ENCODE results near the gene IQSEC3. TPM values are rescaled to one million over a fixed set of nuclear protein-coding genes. Genes with fewer than 3 reads are reported as not detected.

Gene IQSEC3
- total and polyA plus RNA-seq, 2 of the 13 experiments (the other 11 are each of a cell fraction or from before 2014, with no cell fraction given): not detected

GRCh38 chr12:188910-189621, 122.5 kb downstream of the IQSEC3 start (continued):
- TF ChIP-seq RERE (CRISPR knock-in tag; IDR thresholded peaks at IDR 0.05; ENCODE audit: low read depth): no peak
- TF ChIP-seq ZNF263 (CRISPR knock-in tag; IDR thresholded peaks at IDR 0.05): 0 out of 2 replicates have a peak, but pooled peaks have one; percentile 37
- no peak for TF ChIP-seq NPAS2 (CRISPR knock-in tag; IDR thresholded peaks at IDR 0.05; ENCODE audit: borderline replicate concordance)
- TF ChIP-seq ZNF574 (CRISPR knock-in tag; IDR thresholded peaks at IDR 0.05): peak; percentile 42; the same call in 1 of the 2 replicates
- no peak for TF ChIP-seq HNRNPUL1 (IDR thresholded peaks at IDR 0.05; ENCODE audit: low read depth, low read length)
- TF ChIP-seq RELA (CRISPR knock-in tag; IDR thresholded peaks at IDR 0.05): no peak
- peak; percentile 90 for TF ChIP-seq AGO1 (IDR thresholded peaks at IDR 0.05; ENCODE audit: low read depth, low read length, poor library complexity, severe bottlenecking)
- TF ChIP-seq ZNF687 (CRISPR knock-in tag; IDR thresholded peaks at IDR 0.05): peak; percentile 64
- TF ChIP-seq BHLHE40 (IDR thresholded peaks at IDR 0.05; ENCODE audit: low read length): 0 out of 2 replicates have a peak, but pooled peaks have one; percentile 16
- no peak for TF ChIP-seq ATF7 (IDR thresholded peaks at IDR 0.05)
- no peak for TF ChIP-seq ATF7 (CRISPR knock-in tag; IDR thresholded peaks at IDR 0.05)
- 0 out of 2 replicates have a peak, but pooled peaks have one; percentile 43 for TF ChIP-seq SNAPC5 (CRISPR knock-in tag; IDR thresholded peaks at IDR 0.05; ENCODE audit: borderline replicate concordance)
- no peak for TF ChIP-seq ATRX (CRISPR knock-in tag; IDR thresholded peaks at IDR 0.05; ENCODE audit: borderline replicate concordance)
- peak; percentile 45; the same call in 1 of the 2 replicates for TF ChIP-seq ZNF451 (CRISPR knock-in tag; IDR thresholded peaks at IDR 0.05)
- TF ChIP-seq ZNF740 (CRISPR knock-in tag; IDR thresholded peaks at IDR 0.05): peak; percentile 87
